ENCODE data around the gene RAB24.
"Not testable (repeated sequence)": the region's sequence is repeated elsewhere in the genome, so short reads cannot be mapped to it uniquely, and the experiment has no call there.

RAB24 gene

DNA sequence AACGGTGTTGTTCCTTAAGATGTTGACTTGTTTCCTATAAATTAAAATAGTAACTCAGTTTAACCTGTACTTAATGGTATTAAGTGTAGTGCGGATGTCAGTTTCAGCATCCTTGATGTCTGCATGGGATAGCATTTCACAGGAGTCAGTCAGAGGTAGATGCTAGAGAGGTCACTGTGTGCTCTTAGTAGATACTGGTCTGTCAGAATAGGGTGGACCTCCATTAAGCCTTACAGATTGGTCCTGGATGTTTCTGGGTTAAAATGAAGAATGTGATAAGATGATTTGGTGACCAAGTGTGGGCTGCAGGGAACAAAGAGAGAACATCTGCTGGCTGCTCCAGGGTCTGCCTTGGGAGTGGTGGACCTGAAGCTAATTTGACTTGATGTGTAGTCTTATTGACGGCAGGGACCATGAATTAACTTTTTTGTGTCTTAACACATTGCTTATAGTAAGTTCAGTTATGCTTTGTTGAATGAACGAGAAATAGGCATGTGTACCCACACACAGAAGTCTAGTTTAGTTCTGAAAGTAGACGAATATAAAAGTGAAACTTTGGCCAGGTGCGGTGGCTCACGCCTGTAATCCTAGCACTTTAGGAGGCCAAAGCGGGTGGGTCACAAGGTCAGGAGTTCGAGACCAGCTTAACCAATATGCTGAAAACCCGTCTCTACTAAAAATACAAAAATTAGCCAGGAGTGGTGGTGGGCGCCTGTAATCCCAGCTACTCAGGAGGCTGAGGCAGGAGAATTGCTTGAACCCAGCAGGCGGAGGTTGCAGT lies 12.5 kb downstream of the RAB24 start:
- no peak for DNase-seq

DNA sequence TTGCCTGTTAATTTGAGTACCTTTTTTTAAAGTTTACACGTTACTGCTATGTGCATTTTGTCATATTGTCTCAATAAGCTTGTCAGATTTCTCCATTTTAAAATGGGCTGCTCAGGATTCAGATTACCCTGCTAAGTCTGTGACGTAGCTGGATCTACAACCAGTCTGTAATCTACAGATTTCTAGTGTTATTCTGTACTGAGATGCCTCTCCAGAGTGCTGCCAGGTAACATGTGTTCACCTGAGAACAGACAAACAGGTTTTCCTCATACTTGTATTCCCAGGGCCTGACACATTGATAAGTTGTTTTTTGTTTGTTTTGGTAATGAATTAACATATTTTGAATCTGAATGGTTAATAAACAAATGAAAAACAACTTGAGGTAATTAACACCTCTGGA lies 15.3 kb downstream of the RAB24 start:
- DNase-seq, result no peak

DNA sequence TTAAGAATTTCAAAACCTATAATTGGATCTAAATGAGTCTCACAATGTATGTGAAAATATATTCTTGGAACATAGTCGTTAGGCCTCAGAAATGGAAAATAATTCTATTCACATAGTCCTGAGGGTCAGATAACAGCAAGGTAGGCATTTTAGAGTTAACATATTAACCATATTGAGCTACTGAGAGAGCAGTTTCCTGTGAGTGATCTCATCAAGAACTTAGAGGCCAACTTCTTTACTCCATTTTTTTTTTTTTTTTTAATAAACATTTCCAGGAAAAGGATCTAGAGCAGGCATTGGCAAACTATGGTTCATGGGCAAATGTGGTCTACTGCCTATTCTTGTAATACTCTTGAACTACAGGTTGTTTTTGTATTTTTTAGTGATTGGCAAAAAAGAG lies 26.6 kb downstream of the RAB24 start:
- DNase-seq, result no peak

DNA sequence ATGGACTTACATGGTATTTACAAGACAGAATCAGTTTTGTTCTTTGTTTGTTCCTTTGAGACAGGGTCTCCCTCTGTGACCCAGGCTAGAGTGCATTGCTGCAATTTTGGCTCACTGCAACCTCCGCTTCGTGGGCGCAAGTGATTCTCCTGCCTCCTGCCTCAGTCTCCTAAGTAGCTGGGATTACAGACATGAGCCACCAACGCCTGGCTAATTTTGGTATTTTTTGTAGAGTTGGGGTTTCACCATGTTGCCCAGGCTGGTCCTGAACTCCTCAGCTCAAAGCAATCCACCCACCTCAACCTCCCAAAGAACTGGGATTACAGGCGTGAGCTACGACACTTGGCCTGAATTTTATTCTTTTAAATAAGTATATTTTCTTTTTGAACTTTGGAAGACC lies 27.6 kb downstream of the RAB24 start:
- DNase-seq, result no peak

DNA sequence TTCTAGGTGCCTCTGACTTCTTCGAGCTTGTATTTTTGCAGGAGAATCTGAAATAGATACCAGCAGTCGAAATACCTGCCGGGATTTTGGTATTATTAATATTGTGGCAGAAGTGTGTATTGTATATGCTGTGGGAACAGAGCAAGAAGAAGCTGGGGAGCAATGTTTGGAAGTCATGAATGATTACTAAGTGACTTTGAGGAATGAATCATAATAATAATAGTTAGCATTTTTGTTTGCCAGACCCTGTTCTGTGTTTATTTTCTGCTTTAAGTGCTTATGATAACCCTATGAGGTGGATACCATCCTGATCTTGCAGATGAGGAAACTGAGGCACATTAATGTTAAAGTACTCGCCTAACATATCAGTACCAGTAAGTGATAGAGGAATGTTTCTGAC lies 32.4 kb downstream of the RAB24 start:
- no peak for DNase-seq

DNA sequence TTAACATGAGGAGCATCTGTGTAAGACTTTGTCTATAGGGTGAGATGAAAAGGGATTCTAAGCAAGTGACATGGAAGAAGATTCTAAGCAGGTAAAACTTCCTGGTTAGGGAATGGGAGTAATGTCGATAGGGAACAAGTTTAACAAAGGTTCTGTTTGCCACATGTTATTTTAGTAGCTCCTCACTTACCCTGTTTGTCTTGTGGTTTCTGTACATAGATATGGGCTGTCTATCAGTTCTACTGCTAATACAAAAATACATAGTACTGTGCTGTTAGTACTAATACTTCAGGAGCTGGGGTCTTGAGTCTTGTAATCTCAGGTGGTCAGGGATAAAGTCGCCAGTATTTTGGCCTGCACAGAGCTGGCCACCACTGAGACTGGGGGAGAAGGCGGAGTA lies 32.9 kb downstream of the RAB24 start:
- DNase-seq, result no peak

DNA sequence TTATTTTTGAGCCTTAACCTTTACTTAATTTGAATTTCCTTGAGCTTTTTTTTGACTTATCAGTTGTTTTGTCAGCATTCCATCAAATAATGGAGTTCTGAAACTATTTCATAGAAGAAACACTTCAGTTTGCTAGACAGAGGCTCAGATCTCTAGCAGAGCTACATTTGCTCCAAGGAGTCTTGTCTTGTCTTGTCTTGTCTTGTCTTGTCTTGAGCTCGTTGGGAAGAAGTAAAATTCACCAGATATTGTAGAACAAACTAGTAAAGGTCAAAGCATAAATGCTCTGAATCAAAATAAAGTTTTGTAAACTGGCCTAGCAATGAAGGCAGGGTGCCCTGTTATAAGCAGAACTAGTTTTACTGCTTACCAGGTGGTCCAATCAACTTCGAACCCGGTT lies 33.5 kb downstream of the RAB24 start:
- no peak for DNase-seq

DNA sequence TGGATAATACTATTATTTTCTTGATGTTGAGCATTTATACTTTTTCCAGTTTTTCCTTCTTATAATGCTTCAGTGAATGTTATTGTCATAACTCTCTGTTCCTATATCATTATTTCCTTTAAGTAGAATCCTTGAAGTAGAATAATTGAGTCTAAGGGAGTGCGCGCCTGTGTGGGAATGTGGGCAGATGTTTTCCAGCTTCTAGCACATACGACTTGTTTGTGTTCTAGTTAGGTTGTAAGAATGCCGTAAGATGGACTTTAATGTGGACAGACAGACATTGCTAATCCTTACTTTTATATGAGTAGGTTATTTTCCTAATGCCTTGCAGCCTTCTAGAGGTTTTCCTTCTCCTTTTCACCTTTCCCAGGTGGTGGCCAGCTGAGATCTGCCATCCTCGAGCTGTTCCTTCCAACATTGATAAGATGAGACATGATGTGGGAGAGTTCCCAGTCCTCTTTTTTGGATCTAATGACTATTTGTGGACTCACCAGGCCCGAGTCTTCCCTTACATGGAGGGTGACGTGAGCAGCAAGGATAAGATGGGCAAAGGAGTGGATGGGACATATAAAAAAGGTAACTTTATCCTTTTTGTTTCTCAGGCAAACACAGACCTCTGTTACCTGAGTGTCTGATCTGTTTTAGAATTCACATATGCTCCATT lies 34.2 kb downstream of the RAB24 start:
- no peak for DNase-seq

DNA sequence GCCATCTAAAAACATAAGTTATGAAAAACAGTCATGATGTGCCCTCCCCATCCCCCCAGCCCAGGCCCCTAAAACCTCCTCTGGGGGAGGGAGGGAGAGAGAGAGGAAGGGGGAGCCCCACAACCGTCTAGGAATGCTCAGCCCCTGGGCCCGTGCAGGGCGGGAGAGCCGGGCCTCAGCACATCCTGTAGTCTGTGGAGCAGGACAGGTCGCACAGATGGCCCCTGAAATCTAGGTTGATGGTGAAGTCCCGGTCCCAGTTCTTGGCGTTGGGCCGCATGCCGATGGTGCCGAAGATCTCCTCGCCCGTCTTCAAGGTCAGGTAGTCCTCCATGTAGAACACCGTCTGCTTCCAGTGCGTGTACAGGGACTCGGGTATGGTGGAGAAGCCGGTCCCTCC lies 38.1 kb downstream of the RAB24 start:
- DNase-seq, result no peak

DNA sequence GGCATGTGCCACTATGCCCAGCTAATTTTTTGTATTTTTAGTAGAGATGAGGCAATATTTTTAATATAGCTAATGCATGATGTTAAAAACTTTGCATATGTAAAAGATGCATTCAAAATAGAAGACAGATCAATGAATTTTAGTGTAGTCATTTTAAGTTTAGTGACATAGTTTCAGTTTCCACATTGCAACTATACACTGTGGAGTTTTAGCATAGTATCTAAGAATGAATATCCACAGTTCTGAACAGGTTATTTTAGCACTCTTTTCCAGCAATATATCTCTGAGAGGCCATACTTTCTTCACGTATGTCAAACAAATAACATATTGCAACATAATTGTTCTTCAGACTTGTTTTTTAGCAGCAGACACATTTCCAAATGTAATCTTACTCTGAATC lies 39.3 kb downstream of the RAB24 start:
- no peak for DNase-seq

DNA sequence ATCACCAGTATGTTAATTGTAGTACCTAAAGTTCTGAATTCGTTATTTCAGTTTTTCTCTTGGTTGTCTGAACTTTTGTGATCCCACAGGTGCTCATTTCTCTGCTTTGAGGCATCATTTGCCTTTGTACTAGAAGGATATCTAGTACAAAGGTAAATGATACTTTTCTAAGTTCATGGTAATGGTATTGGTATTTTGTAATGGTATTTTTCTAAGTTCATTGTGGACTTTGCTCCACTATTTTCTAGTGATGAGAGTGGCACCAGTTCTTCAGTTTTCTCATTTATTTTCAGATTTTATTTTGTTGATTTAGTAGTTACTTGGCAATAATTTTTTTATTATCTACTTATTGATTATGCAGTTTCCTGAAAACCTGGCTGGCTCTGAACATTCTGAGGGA lies 42.0 kb downstream of the RAB24 start:
- DNase-seq, result no peak

DNA sequence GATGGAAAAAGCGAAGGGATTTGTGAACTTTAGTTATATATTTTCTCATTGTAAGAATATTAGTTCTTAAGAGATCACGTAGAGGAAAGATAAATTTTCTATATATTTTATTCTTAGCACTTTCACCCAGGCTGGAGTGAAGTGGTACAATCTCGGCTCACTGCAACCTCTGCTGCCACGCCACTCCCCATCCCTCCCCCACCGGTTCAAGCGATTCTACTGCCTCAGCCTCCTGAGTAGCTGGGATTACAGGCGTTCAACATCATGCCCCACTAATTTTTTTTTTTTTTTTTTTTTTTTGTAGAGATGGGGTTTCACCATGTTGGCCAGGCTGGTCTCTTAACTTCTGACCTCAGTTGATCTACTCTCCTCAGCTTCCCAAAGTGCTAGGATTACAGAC lies 42.6 kb downstream of the RAB24 start:
- no peak for DNase-seq

DNA sequence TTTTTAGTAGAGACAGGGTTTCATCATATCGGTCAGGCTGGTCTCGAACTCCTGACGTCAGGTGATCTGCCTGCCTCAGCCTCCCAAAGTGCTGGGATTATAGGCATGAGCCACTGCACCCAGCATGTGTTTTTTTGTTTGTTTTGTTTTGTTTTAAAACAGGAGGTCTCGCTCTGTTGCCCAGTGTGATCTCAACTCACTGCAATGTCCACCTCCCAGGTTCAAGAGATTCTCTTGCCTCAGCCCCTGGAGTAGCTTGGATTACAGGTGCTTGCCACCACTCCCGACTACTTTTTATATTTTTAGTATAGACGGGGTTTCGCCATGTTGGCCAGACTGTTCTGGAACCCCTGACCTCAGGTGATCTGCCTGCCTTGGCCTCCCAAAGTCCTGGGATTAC lies 44.8 kb downstream of the RAB24 start:
- DNase-seq, result not testable (repeated sequence)

DNA sequence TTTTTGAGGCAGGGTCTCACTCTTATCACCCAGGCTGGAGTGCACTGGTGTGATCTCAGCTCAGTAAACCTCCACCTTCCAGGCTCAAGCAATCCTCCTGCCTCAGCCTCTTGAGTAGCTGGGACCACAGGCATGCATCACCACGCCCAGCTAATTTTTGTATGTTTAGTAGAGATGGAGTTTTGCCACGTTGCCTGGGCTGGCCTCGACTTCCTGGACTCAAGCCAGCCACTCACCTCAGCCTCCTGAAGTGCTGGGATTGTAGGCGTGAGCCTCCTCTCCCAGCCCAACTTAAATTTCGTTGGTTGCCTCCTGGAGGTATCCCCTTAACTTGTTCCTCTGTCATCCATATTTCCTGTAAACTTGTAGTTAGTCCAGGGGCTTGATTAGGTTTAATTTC lies 47.2 kb downstream of the RAB24 start:
- no peak for DNase-seq

DNA sequence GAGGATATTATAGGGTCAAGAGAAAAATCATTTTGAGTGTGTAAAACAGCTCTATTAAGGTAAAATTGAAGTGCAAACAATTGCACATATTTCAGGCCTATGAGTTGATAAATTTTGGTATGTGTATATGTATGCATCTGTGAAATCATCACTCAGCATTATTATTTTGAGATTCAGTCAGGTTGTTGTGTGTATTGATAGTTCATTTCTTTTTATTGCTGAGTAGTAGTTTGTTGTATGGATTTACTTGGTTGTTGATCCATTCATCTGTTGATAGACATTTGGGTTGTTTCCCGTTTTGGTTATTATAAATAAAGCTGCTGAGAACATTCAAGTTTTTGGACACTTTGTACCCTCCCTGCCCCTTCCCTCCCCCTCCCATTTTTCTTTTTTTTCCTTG lies 50.3 kb downstream of the RAB24 start:
- no peak for DNase-seq
